Renal cortical epithelial cell (primary cell): ENCODE data around the gene BCL7C. TPM values are rescaled to one million over a fixed set of nuclear protein-coding genes. Genes with fewer than 3 reads are reported as not detected.
"Not testable (repeated sequence)": the region's sequence is repeated elsewhere in the genome, so short reads cannot be mapped to it uniquely, and the experiment has no call there.

Experiments
- DNase-seq: peaks from one replicate; pipeline ENCODE4 v3.0.0-alpha.2; 2011; ENCODE audit warnings: low read depth
- total RNA-seq: library from RNA; depleted of rRNA; stranded (reverse); fragments of >200 nt; gene quantifications from 2 replicates; pipeline ENCODE4 v1.2.3, GENCODE V29; 2014

The BCL7C gene
- total RNA-seq, result 21.7 and 29.0 TPM in 2 replicates

GRCh38 chr16:30893744-30894539, at the start of gene BCL7C:
Gene BCL7C (minus strand): TSS chr16:30894077. CDS start chr16:30893944, 133 bp downstream.
- peak; percentile 59 for DNase-seq

- no peak for DNase-seq
These were observed 48.5 kb upstream of the BCL7C start for GRCh38 chr16:30942426-30942806.

- DNase-seq, result peak; percentile 59
These were observed 47.9 kb upstream of the BCL7C start for GRCh38 chr16:30941600-30942425.

GRCh38 chr16:30939571-30939970, 45.7 kb upstream of the BCL7C start:
- DNase-seq, result not testable (repeated sequence)

GRCh38 chr16:30937692-30938091, 43.8 kb upstream of the BCL7C start:
- DNase-seq, result no peak

GRCh38 chr16:30934827-30935557, 41.1 kb upstream of the BCL7C start:
- DNase-seq, result peak; percentile 36

GRCh38 chr16:30931068-30931650, 37.3 kb upstream of the BCL7C start:
- no peak for DNase-seq

GRCh38 chr16:30930160-30930571, 36.3 kb upstream of the BCL7C start:
- no peak for DNase-seq

- DNase-seq, result no peak
These were observed 35.3 kb upstream of the BCL7C start for GRCh38 chr16:30929167-30929566.

- DNase-seq, result no peak
These were observed 34.5 kb upstream of the BCL7C start for GRCh38 chr16:30928390-30928789.

- DNase-seq, result peak; percentile 29
These were observed 34.0 kb upstream of the BCL7C start for GRCh38 chr16:30927789-30928378.

GRCh38 chr16:30926937-30927788, 33.3 kb upstream of the BCL7C start:
- no peak for DNase-seq

GRCh38 chr16:30925995-30926811, 32.3 kb upstream of the BCL7C start:
- DNase-seq, result no peak

- no peak for DNase-seq
These were observed 31.7 kb upstream of the BCL7C start for GRCh38 chr16:30925632-30925987.

GRCh38 chr16:30924913-30925631, 31.2 kb upstream of the BCL7C start:
- no peak for DNase-seq

- DNase-seq, result no peak
These were observed 30.4 kb upstream of the BCL7C start for GRCh38 chr16:30924076-30924912.

GRCh38 chr16:30923554-30924075, 29.7 kb upstream of the BCL7C start, which contains the start of gene FBXL19:
Gene FBXL19 (plus strand): TSS chr16:30923572. CDS start chr16:30925755, 2,183 bp downstream.
- no peak for DNase-seq
